Prostate gland (tissue), 2 donors: Measurements from ENCODE around the gene SIN3B.

Experiments
- POLR2A ChIP-seq: fragments of 450-650 bp; IDR thresholded peaks from one replicate; pipeline ENCODE4 v1.6.1; 2016; ENCODE audit warnings: antibody characterized with exemption, mild to moderate bottlenecking
- TF ChIP-seq, protein P1 (sequence below), 4 experiments: fragments of 200-600 bp in 2 of 4; fragments of 450-650 bp in 2 of 4; sonication (generic) in 2 of 4; IDR thresholded peaks; 1 replicate in 3 of 4; 2 replicates in 1 of 4; pipeline ENCODE4 v1.5.1; 2016 to 2019; ENCODE audit warnings: antibody characterized with exemption in 4 of 4, mild to moderate bottlenecking in 2 of 4, moderate library complexity in 2 of 4

DNA sequence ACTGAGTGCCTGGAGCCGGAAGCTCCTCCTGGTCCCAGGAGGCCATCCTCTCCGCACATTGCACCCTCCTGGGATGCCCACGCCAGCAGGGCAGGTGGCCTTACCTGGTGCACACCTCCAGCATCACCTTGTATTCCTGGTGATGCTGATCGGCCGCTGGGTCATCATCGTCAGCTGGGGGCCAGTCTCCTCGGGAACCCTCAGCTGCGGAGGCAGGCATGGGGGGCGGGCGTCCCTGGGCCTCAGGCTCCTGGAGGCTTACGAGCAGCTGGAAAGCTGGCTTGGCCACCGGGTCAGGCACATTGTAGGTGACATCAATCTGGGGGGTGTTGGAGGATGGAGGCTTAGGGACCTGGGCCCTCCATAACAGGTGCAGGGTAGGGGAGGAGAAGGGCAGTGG lies 73.3 kb downstream of the SIN3B start:
- TF ChIP-seq POLR2A = no peak
- TF ChIP-seq, protein P1, sequence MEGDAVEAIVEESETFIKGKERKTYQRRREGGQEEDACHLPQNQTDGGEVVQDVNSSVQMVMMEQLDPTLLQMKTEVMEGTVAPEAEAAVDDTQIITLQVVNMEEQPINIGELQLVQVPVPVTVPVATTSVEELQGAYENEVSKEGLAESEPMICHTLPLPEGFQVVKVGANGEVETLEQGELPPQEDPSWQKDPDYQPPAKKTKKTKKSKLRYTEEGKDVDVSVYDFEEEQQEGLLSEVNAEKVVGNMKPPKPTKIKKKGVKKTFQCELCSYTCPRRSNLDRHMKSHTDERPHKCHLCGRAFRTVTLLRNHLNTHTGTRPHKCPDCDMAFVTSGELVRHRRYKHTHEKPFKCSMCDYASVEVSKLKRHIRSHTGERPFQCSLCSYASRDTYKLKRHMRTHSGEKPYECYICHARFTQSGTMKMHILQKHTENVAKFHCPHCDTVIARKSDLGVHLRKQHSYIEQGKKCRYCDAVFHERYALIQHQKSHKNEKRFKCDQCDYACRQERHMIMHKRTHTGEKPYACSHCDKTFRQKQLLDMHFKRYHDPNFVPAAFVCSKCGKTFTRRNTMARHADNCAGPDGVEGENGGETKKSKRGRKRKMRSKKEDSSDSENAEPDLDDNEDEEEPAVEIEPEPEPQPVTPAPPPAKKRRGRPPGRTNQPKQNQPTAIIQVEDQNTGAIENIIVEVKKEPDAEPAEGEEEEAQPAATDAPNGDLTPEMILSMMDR (IDR thresholded peaks at IDR 0.05) = no peak
